HepG2 (cell line): ENCODE data around the gene ZNF629. TPM values are rescaled to one million over a fixed set of nuclear protein-coding genes. Genes with fewer than 3 reads are reported as not detected.

Experiments
- BRD4 ChIP-seq: sonication (generic); formaldehyde crosslinking; IDR thresholded peaks from 2 replicates; pipeline ENCODE4 v1.4.0; 2020; ENCODE audit warnings: missing genetic modification reagents
- EP300 ChIP-seq, 3 experiments: sonication (generic) in 1 of 3; formaldehyde crosslinking in 1 of 3; IDR thresholded peaks; 2 replicates each; pipeline versions ENCODE4 v1.5.1 to v1.6.1; 2011 to 2020; ENCODE audit warnings: low read depth in 2 of 3, low read length in 2 of 3, borderline replicate concordance in 1 of 3, improper control_type of control experiment in 1 of 3, mild to moderate bottlenecking in 1 of 3, missing genetic modification reagents in 1 of 3, moderate library complexity in 1 of 3
- HNF4G ChIP-seq, 2 experiments: sonication (generic) in 1 of 2; formaldehyde crosslinking in 1 of 2; IDR thresholded peaks; 2 replicates each; pipeline versions ENCODE4 v1.4.0 to v1.6.1; 2011 to 2020; ENCODE audit warnings: borderline replicate concordance in 2 of 2, low read depth in 2 of 2, mild to moderate bottlenecking in 2 of 2, low read length in 1 of 2, missing genetic modification reagents in 1 of 2, moderate library complexity in 1 of 2
- MLLT10 ChIP-seq: sonication (generic); formaldehyde crosslinking; IDR thresholded peaks from 2 replicates; pipeline ENCODE4 v1.4.0; 2020; ENCODE audit warnings: missing genetic modification reagents
- NKX3-1 ChIP-seq: sonication (generic); formaldehyde crosslinking; IDR thresholded peaks from 2 replicates; pipeline ENCODE4 v1.5.0; 2020; ENCODE audit warnings: missing genetic modification reagents
- PHB2 ChIP-seq: fragments of 450-650 bp; IDR thresholded peaks from 2 replicates; pipeline ENCODE4 v1.6.1; 2018; ENCODE audit not compliant: partially characterized antibody
- RARA ChIP-seq: IDR thresholded peaks from 2 replicates; pipeline ENCODE4 v1.6.1; 2016; ENCODE audit warnings: missing genetic modification reagents, missing compliant biosample characterization
- REPIN1 ChIP-seq: sonication (generic); formaldehyde crosslinking; IDR thresholded peaks from 2 replicates; pipeline ENCODE4 v1.8.0; 2022; ENCODE audit warnings: missing genetic modification reagents, low read depth, mild to moderate bottlenecking, borderline replicate concordance
- RXRB ChIP-seq: IDR thresholded peaks from 2 replicates; pipeline ENCODE4 v1.6.1; 2016; ENCODE audit warnings: borderline replicate concordance, missing genetic modification reagents, missing compliant biosample characterization
- SETDB1 ChIP-seq: sonication (generic); formaldehyde crosslinking; IDR thresholded peaks from 2 replicates; pipeline ENCODE4 v1.5.1; 2020; ENCODE audit warnings: missing genetic modification reagents, mild to moderate bottlenecking, borderline replicate concordance
- SIN3B ChIP-seq: fragments of 150-350 bp; IDR thresholded peaks from 2 replicates; pipeline ENCODE4 v1.6.1; 2014; ENCODE audit warnings: low read length
- ZFP41 ChIP-seq: sonication (generic); formaldehyde crosslinking; IDR thresholded peaks from 2 replicates; pipeline ENCODE4 v1.4.0; 2020; ENCODE audit warnings: mild to moderate bottlenecking, missing genetic modification reagents, borderline replicate concordance
- ZNF138 ChIP-seq: sonication (generic); formaldehyde crosslinking; IDR thresholded peaks from 2 replicates; pipeline ENCODE4 v1.5.0; 2020; ENCODE audit warnings: mild to moderate bottlenecking, low read depth, missing genetic modification reagents
- ZNF235 ChIP-seq: sonication (generic); formaldehyde crosslinking; IDR thresholded peaks from 2 replicates; pipeline ENCODE4 v1.8.1; 2023; ENCODE audit warnings: mild to moderate bottlenecking, missing genetic modification reagents, borderline replicate concordance
- ZNF33A ChIP-seq: sonication (generic); formaldehyde crosslinking; IDR thresholded peaks from 2 replicates; pipeline ENCODE4 v1.5.1; 2020; ENCODE audit warnings: missing genetic modification reagents, mild to moderate bottlenecking, moderate library complexity, borderline replicate concordance
- ZNF605 ChIP-seq: sonication (generic); formaldehyde crosslinking; IDR thresholded peaks from 2 replicates; pipeline ENCODE4 v1.8.0; 2022; ENCODE audit warnings: mild to moderate bottlenecking, missing genetic modification reagents
- ZNF607 ChIP-seq: sonication (generic); formaldehyde crosslinking; IDR thresholded peaks from 2 replicates; pipeline ENCODE4 v1.5.1; 2020; ENCODE audit warnings: missing genetic modification reagents, mild to moderate bottlenecking, borderline replicate concordance
- ZNF674 ChIP-seq: sonication (generic); formaldehyde crosslinking; IDR thresholded peaks from 2 replicates; pipeline ENCODE4 v1.5.0; 2020; ENCODE audit warnings: low read depth, mild to moderate bottlenecking, missing genetic modification reagents
- polyA plus RNA-seq, 8 experiments: library from polyadenylated mRNA; depleted of rRNA in 3 of 8; stranded (reverse) in 7 of 8; unstranded in 1 of 8; fragments of >200 nt; fragmentation: Illumina TruSeq in 4 of 8; extraction: Trizol in 4 of 8; gene quantifications; 2 replicates each; pipeline versions ENCODE4 v1.2.1 to v1.2.3, GENCODE V29; 2011 to 2016; ENCODE audit warnings: low read depth in 4 of 8, missing spikeins in 1 of 8, mixed read lengths in 1 of 8; ENCODE audit not compliant: insufficient read depth in 1 of 8
- total RNA-seq, 5 experiments: library from RNA; depleted of rRNA; stranded (reverse); fragments of >200 nt; fragmentation: Illumina TruSeq; extraction: Trizol; gene quantifications; 2 replicates each; pipeline ENCODE4 v1.2.3, GENCODE V29; 2016; ENCODE audit warnings: low read depth in 1 of 5
- TF ChIP-seq, protein P1 (sequence below): sonication (generic); formaldehyde crosslinking; IDR thresholded peaks from 2 replicates; pipeline ENCODE4 v1.8.0; 2022; ENCODE audit warnings: mild to moderate bottlenecking, missing genetic modification reagents
- TF ChIP-seq, protein P2 (sequence below), 2 experiments: sonication (generic) in 1 of 2; formaldehyde crosslinking in 1 of 2; IDR thresholded peaks; 2 replicates each; pipeline versions ENCODE4 v1.4.0 to v1.6.1; 2016 to 2020; ENCODE audit warnings: borderline replicate concordance in 1 of 2, low read depth in 1 of 2, mild to moderate bottlenecking in 1 of 2, missing genetic modification reagents in 1 of 2
- TF ChIP-seq, protein P3 (sequence below): sonication (generic); formaldehyde crosslinking; IDR thresholded peaks from 2 replicates; pipeline ENCODE4 v1.4.0; 2020; ENCODE audit warnings: missing genetic modification reagents

ZNF629 gene
- total and polyA plus RNA-seq, 2 of the 13 experiments (the other 11 are each of a cell fraction or from before 2014, with no cell fraction given): 6.1 to 16.5 TPM

DNA sequence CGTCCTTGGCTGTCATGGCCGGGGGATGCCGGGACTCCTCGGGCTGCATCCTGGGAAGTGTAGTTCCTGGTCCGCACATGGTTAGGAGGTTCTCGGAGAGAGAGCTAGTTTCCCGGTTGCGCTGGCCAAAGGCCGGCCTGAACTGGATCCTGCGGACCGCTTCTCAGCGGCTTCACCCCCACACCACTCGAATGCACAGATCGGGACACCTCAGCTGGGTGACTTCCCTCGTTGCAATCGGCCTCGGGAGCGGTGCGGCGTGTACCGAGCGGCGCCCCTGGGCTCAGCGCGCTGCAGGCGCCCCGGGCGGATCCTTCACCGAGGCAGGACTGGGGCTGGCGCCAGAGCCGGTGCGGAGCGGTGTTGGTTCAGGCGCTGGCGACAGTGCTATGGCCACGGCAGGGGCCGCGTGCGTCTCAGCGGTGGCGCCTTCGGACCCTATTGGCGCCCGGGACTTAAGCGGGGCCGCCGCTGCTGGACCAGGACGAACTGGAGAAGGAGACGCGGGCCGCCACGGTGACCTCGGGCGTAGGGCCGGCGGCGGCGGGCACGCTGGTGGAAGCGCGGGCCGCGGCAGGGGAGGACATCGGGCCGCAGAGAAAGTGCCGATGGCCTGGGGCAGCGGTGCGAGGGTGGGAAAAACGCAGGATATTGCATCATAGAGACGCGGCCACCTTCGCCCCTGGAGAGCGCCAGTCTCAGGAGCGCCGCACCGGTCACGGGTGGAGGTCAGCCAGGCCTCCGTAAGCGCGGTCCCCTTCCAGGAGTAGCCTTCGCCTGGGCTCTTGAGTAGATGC lies 11.4 kb downstream of the ZNF629 start (continued):
- TF ChIP-seq SIN3B (no peak), ZNF607 (peak; percentile 96), MLLT10 (CRISPR knock-in tag) (no peak), RXRB (CRISPR knock-in tag) (peak; percentile 54; the same call in 1 of the 2 replicates), BRD4 (peak; percentile 48; the same call in 1 of the 2 replicates), PHB2 (no peak), ZNF674 (CRISPR knock-in tag) (peak; percentile 55; the same call in 1 of the 2 replicates), ZNF33A (no peak), ZFP41 (CRISPR knock-in tag) (peak; percentile 81; the same call in 1 of the 2 replicates), ZNF605 (CRISPR knock-in tag) (no peak; the same call in 1 of the 2 replicates), NKX3-1 (CRISPR knock-in tag) (peak; percentile 82), ZNF138 (CRISPR knock-in tag) (peak; percentile 75), RARA (CRISPR knock-in tag) (peak; percentile 59; the same call in 1 of the 2 replicates), ZNF235 (CRISPR knock-in tag) (0 out of 2 replicates have a peak, but pooled peaks have one; percentile 71), SETDB1 (CRISPR knock-in tag) (no peak), REPIN1 (peak; percentile 66), HNF4G (IDR thresholded peaks at IDR 0.05; ENCODE audit: borderline replicate concordance, low read depth, low read length) (peak; percentile 74), HNF4G (CRISPR knock-in tag; IDR thresholded peaks at IDR 0.05; ENCODE audit: borderline replicate concordance, low read depth) (peak; percentile 74), EP300 (IDR thresholded peaks at IDR 0.05; ENCODE audit: low read depth in 2 of 2, low read length in 2 of 2) (peak; percentile 6 to 39; a peak in 1 of 4 replicates), EP300 (CRISPR knock-in tag; IDR thresholded peaks at IDR 0.05; ENCODE audit: borderline replicate concordance) (no peak; the same call in none of the 2 replicates)
- TF ChIP-seq, protein P1, sequence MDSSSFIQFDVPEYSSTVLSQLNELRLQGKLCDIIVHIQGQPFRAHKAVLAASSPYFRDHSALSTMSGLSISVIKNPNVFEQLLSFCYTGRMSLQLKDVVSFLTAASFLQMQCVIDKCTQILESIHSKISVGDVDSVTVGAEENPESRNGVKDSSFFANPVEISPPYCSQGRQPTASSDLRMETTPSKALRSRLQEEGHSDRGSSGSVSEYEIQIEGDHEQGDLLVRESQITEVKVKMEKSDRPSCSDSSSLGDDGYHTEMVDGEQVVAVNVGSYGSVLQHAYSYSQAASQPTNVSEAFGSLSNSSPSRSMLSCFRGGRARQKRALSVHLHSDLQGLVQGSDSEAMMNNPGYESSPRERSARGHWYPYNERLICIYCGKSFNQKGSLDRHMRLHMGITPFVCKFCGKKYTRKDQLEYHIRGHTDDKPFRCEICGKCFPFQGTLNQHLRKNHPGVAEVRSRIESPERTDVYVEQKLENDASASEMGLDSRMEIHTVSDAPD (CRISPR knock-in tag): peak; percentile 81
- TF ChIP-seq, protein P2, sequence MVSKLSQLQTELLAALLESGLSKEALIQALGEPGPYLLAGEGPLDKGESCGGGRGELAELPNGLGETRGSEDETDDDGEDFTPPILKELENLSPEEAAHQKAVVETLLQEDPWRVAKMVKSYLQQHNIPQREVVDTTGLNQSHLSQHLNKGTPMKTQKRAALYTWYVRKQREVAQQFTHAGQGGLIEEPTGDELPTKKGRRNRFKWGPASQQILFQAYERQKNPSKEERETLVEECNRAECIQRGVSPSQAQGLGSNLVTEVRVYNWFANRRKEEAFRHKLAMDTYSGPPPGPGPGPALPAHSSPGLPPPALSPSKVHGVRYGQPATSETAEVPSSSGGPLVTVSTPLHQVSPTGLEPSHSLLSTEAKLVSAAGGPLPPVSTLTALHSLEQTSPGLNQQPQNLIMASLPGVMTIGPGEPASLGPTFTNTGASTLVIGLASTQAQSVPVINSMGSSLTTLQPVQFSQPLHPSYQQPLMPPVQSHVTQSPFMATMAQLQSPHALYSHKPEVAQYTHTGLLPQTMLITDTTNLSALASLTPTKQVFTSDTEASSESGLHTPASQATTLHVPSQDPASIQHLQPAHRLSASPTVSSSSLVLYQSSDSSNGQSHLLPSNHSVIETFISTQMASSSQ (IDR thresholded peaks at IDR 0.05; ENCODE audit: low read depth): no peak
- TF ChIP-seq, protein P2 (CRISPR knock-in tag; IDR thresholded peaks at IDR 0.05; ENCODE audit: borderline replicate concordance): peak; percentile 43
- TF ChIP-seq, protein P3, sequence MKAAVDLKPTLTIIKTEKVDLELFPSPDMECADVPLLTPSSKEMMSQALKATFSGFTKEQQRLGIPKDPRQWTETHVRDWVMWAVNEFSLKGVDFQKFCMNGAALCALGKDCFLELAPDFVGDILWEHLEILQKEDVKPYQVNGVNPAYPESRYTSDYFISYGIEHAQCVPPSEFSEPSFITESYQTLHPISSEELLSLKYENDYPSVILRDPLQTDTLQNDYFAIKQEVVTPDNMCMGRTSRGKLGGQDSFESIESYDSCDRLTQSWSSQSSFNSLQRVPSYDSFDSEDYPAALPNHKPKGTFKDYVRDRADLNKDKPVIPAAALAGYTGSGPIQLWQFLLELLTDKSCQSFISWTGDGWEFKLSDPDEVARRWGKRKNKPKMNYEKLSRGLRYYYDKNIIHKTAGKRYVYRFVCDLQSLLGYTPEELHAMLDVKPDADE (CRISPR knock-in tag): no peak
